Urothelium cell line (cell line): ENCODE data around the gene HEBP2.
A peak's percentile ranks its signal among the peaks of the same experiment; 100 is the strongest.

Experiments used
- DNase-seq: peaks from one replicate; pipeline ENCODE4 v3.0.0; 2011; ENCODE audit warnings: low spot score, mixed read lengths
- FAIRE-seq: peaks from 2 replicates; lab custom pipeline; 2011; peaks lifted over from hg19 to GRCh38; lab: Jason Lieb, UNC

Gene HEBP2

GRCh38 chr6:138450445-138450844, 46.4 kb downstream of the HEBP2 start:
- no peak for DNase-seq
- no peak for FAIRE-seq

GRCh38 chr6:138451043-138451442, 47.0 kb downstream of the HEBP2 start:
- DNase-seq (no peak), FAIRE-seq (no peak)

- no peak for FAIRE-seq
- peak; percentile 20 for DNase-seq
Observed at GRCh38 chr6:138454981-138455706, 51.1 kb downstream of the HEBP2 start.

- FAIRE-seq (no peak), DNase-seq (peak; percentile 35)
Observed at GRCh38 chr6:138455746-138456400, 51.9 kb downstream of the HEBP2 start.

- DNase-seq (no peak), FAIRE-seq (no peak)
Observed at GRCh38 chr6:138456401-138456790, 52.4 kb downstream of the HEBP2 start.

- DNase-seq (no peak), FAIRE-seq (no peak)
Observed at GRCh38 chr6:138461647-138462046, 57.6 kb downstream of the HEBP2 start.

- no peak for DNase-seq
- FAIRE-seq, result no peak
Observed at GRCh38 chr6:138464085-138464484, 60.1 kb downstream of the HEBP2 start.

- FAIRE-seq (no peak), DNase-seq (peak; percentile 66)
Observed at GRCh38 chr6:138465007-138465645, 61.1 kb downstream of the HEBP2 start.

GRCh38 chr6:138467901-138468300, 63.9 kb downstream of the HEBP2 start:
- DNase-seq (no peak), FAIRE-seq (no peak)

GRCh38 chr6:138468320-138469015, 64.4 kb downstream of the HEBP2 start:
- FAIRE-seq (no peak), DNase-seq (no peak)
